ENCODE measurements around the gene NAMPT. TPM values are rescaled to one million over a fixed set of nuclear protein-coding genes. Genes with fewer than 3 reads are reported as not detected.

Gene NAMPT
- total and polyA plus RNA-seq, 11 donors = 34.4 to 573 (median 131) TPM

DNA sequence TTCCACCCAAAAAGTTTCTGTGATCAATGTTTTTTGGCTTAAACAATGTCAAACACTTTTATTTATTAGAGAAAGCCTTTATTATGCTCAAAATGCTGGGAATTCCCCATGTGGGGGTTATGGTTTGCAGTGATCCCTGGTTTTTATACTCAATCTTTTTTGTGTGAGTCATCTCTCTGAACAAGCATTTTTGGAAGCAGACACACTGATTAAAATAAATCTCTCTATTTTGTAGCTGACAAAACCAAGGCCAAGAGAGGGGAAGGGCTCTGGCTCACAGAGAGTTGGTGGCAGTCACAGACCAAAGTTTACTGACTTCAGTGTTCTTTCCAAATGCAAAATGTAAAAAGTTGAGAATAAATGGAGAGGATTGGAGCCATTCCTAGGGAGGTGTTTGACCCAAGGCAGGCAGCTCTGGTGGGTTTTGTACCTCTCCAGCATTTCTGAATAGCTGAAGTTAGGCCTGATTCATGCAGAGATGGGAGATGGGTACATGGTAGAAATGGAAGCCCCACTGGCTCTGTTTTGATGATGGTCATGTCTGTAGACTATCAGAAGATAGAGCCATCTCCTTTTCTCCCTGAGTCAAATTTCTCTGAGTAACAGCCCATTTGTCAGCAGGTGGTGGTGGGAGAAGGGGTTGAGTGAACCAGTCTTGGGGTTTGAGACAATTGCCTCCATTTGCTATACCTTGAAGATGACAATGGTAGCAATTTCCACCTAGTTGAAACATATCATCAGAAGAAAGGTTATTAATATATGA lies 45.4 kb upstream of the NAMPT start:
- TF ChIP-seq POLR2A (IDR thresholded peaks at IDR 0.05) = no peak
- no peak for TF ChIP-seq CTCF (IDR thresholded peaks at IDR 0.05)
- H3K36me3 ChIP-seq = no peaks in the 10 kb centered on the region
- no peaks in the 10 kb centered on the region for H3K27me3 ChIP-seq
- no peaks in the 10 kb centered on the region for H3K9me3 ChIP-seq
- peaks cover 0 to 11% (median 0%) of the 10 kb centered on the region in 12 donors for H3K4me1 ChIP-seq
- no peak overlapping the region for H3K27ac ChIP-seq
- no peak for ATAC-seq
- intact Hi-C loops (cut with DNase I) = no loop called here
- DNase-seq = no peak
- no peak overlapping the region for H3K4me3 ChIP-seq

DNA sequence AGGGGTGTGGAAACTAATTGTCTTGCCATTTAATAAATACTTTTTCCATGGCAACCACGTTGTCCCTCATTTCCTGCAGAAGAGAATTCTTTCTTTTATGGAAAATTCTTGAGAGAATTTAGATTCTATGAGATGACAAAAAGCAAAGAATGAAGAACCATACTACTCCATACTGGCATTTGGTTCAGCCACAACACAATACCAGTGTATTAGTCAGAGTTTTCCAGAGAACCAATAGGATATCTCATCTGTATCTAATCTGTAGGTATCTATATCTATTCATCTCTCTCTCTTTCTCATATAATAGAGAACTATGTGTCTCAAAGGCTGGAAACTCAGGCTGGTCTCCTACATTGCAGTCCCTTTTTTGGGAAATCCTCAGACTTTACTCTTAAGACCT lies 44.6 kb upstream of the NAMPT start:
- 0 to 29% (median 20%) methylated on average over 1 of the region's 1 CpG for WGBS, 4 donors

GRCh38 chr7:106327538-106328481 lies 43.0 kb upstream of the NAMPT start:
- Histone ChIP-seq H3K9me3 (no peaks in the 10 kb centered on the region), H3K27ac (no peak overlapping the region), H3K4me3 (no peak overlapping the region), H3K27me3 (no peaks in the 10 kb centered on the region), H3K4me1 (peaks cover 0 to 11% (median 0%) of the 10 kb centered on the region in 12 donors), H3K36me3 (no peaks in the 10 kb centered on the region)
- TF ChIP-seq POLR2A (IDR thresholded peaks at IDR 0.05) = no peak
- TF ChIP-seq CTCF (IDR thresholded peaks at IDR 0.05) = no peak
- no peak for DNase-seq
- 82 to 85% (median 85%) methylated on average over 11 of the region's 11 CpGs for WGBS, 4 donors
- ATAC-seq = no peak
- intact Hi-C loops (cut with DNase I) = no loop called here

More for the DNA sequence above, 44.6 kb upstream of the NAMPT start:
- H3K9me3 ChIP-seq = no peaks in the 10 kb centered on the region
- no peaks in the 10 kb centered on the region for H3K27me3 ChIP-seq
- no peaks in the 10 kb centered on the region for H3K36me3 ChIP-seq
- intact Hi-C loops (cut with DNase I) = no loop called here
- peaks cover 0 to 11% (median 0%) of the 10 kb centered on the region in 12 donors for H3K4me1 ChIP-seq
- no peak overlapping the region for H3K4me3 ChIP-seq
- no peak for DNase-seq
- no peak overlapping the region for H3K27ac ChIP-seq
- TF ChIP-seq POLR2A (IDR thresholded peaks at IDR 0.05) (no peak), CTCF (IDR thresholded peaks at IDR 0.05) (no peak)
- no peak for ATAC-seq

Measured in heart left ventricle (tissue), 16 donors.